Measurements from ENCODE around the gene PTPN2.

DNA sequence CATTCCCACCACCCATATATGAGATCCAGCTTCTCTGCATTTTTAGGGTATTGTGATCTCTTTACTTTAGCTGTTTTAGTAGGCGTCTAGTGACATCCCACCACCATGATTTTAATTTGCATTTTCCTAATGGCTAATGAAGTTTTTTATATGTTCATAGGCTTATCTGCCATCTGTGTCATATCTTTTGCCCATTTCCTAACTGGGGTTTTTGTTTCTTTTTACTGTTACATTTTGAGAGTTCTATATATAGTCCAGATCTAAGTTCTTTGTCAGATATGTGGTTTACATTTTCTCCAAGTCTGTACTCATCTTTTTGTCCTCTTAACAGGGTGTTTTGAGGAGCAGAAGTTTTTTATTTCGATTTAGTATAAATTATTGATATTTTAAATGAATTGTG, 39.6 kb downstream of the PTPN2 start:
- TF ChIP-seq, protein P1, sequence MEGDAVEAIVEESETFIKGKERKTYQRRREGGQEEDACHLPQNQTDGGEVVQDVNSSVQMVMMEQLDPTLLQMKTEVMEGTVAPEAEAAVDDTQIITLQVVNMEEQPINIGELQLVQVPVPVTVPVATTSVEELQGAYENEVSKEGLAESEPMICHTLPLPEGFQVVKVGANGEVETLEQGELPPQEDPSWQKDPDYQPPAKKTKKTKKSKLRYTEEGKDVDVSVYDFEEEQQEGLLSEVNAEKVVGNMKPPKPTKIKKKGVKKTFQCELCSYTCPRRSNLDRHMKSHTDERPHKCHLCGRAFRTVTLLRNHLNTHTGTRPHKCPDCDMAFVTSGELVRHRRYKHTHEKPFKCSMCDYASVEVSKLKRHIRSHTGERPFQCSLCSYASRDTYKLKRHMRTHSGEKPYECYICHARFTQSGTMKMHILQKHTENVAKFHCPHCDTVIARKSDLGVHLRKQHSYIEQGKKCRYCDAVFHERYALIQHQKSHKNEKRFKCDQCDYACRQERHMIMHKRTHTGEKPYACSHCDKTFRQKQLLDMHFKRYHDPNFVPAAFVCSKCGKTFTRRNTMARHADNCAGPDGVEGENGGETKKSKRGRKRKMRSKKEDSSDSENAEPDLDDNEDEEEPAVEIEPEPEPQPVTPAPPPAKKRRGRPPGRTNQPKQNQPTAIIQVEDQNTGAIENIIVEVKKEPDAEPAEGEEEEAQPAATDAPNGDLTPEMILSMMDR (IDR thresholded peaks at IDR 0.05) = no peak
- TF ChIP-seq POLR2A (IDR thresholded peaks at IDR 0.05) = no peak

Measured in heart left ventricle (tissue), 13 donors.